Stimulated activated naive CD4-positive, alpha-beta T cell (primary cell): Measurements from ENCODE around the gene ADAMTS9.

Experiments
- DNase-seq, 6 experiments: peaks; one replicate each; lab custom pipeline; 2025; lab: John Stamatoyannopoulos, UW

ADAMTS9 gene

GRCh38 chr3:64620020-64620419 is 67.8 kb downstream of the ADAMTS9 start:
- DNase-seq, result no peak

- no peak for DNase-seq
Measured at GRCh38 chr3:64619216-64619615, 68.6 kb downstream of the ADAMTS9 start.

- no peak for DNase-seq
Measured at GRCh38 chr3:64617610-64618009, 70.2 kb downstream of the ADAMTS9 start.

- DNase-seq, result no peak
Measured at GRCh38 chr3:64616953-64617352, 70.8 kb downstream of the ADAMTS9 start.

GRCh38 chr3:64612916-64613526 is 74.8 kb downstream of the ADAMTS9 start:
- no peak for DNase-seq

- no peak for DNase-seq
Measured at GRCh38 chr3:64612082-64612860, 75.5 kb downstream of the ADAMTS9 start.

GRCh38 chr3:64608741-64609140 is 79.1 kb downstream of the ADAMTS9 start:
- no peak for DNase-seq

GRCh38 chr3:64607032-64607551 is 80.7 kb downstream of the ADAMTS9 start:
- DNase-seq, result no peak

- no peak for DNase-seq
Measured at GRCh38 chr3:64604313-64604712, 83.5 kb downstream of the ADAMTS9 start.

GRCh38 chr3:64601824-64602223 is 86.0 kb downstream of the ADAMTS9 start:
- no peak for DNase-seq

GRCh38 chr3:64600246-64600950 is 87.4 kb downstream of the ADAMTS9 start:
- DNase-seq, result no peak

- no peak for DNase-seq
Measured at GRCh38 chr3:64599651-64600050, 88.1 kb downstream of the ADAMTS9 start.

GRCh38 chr3:64595253-64595694 is 92.5 kb downstream of the ADAMTS9 start:
- DNase-seq, result no peak

- no peak for DNase-seq
Measured at GRCh38 chr3:64594134-64594533, 93.7 kb downstream of the ADAMTS9 start.

GRCh38 chr3:64593350-64593749 is 94.5 kb downstream of the ADAMTS9 start:
- DNase-seq, result no peak

GRCh38 chr3:64591615-64592014 is 96.2 kb downstream of the ADAMTS9 start:
- DNase-seq, result no peak

GRCh38 chr3:64588380-64588779 is 99.4 kb downstream of the ADAMTS9 start:
- no peak for DNase-seq

- no peak for DNase-seq
Measured at GRCh38 chr3:64586952-64587351, 100.8 kb downstream of the ADAMTS9 start.

GRCh38 chr3:64584179-64584578 is 103.6 kb downstream of the ADAMTS9 start:
- DNase-seq, result no peak

- DNase-seq, result no peak
Measured at GRCh38 chr3:64578797-64579196, 109.0 kb downstream of the ADAMTS9 start.

GRCh38 chr3:64578062-64578770 is 109.6 kb downstream of the ADAMTS9 start:
- no peak for DNase-seq

GRCh38 chr3:64576211-64576775 is 111.5 kb downstream of the ADAMTS9 start:
- DNase-seq, result no peak
